Mesodermal cell (in vitro differentiated cells): ENCODE data around the gene ARHGAP15.

Source experiments
- H3K27ac ChIP-seq: 2 replicates; pipeline ENCODE4 v1.7.0; 2013; ENCODE audit warnings: mild to moderate bottlenecking, low read depth, low read length, moderate library complexity; ENCODE audit not compliant: severe bottlenecking
- H3K36me3 ChIP-seq: 2 replicates; pipeline ENCODE4 v1.7.1; 2013; ENCODE audit warnings: mild to moderate bottlenecking, low read length, moderate library complexity; ENCODE audit not compliant: control insufficient read depth, insufficient read depth
- H3K4me1 ChIP-seq: one replicate; pipeline ENCODE4 v1.7.1; 2013; ENCODE audit warnings: mild to moderate bottlenecking, low read length; ENCODE audit not compliant: insufficient read depth, control insufficient read depth, poor library complexity, severe bottlenecking
- H3K4me3 ChIP-seq: 2 replicates; pipeline ENCODE4 v1.7.0; 2013; ENCODE audit warnings: low read length, control low read depth, mild to moderate bottlenecking; ENCODE audit not compliant: insufficient read depth, poor library complexity, severe bottlenecking; ENCODE audit errors: extremely low read depth
- H3K9me3 ChIP-seq: 2 replicates; pipeline ENCODE4 v1.7.1; 2013; ENCODE audit warnings: mild to moderate bottlenecking, low read length, moderate library complexity; ENCODE audit not compliant: control insufficient read depth
- WGBS, 2 experiments: methylation state at CpG; one replicate each; pipeline ENCODE4 v1.1.5; 2013; ENCODE audit warnings: missing lambda C conversion rate in 2 of 2; ENCODE audit not compliant: insufficient coverage in 2 of 2; 5-methylcytosine and 5-hydroxymethylcytosine counted together

ARHGAP15 gene

DNA sequence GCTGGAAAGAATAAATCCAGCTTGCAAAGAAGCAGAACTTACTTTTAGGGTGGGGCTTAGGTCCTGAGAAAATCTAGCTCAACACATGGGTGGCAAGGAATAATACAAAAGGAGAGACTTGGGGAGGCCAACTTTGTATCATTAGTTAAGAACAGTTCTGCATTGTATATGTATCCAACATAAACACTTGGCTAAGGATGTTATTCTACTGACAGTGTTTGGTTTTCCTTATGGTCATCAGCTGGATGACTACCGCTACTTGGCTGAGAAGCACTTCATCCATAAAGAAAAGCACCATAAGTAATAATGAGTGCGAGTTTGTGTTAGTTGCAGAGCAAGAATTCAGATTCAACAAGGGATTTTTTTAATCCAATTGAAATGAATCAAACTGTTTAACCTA lies 614.9 kb downstream of the ARHGAP15 start:
- Histone ChIP-seq H3K27ac (no peak overlapping the region), H3K9me3 (no peaks in the 10 kb centered on the region), H3K36me3 (no peaks in the 10 kb centered on the region), H3K4me3 (no peak overlapping the region), H3K4me1 (no peaks in the 10 kb centered on the region)
- WGBS, 2 experiments, result no CpG with 5 or more reads among the region's 2 CpGs

DNA sequence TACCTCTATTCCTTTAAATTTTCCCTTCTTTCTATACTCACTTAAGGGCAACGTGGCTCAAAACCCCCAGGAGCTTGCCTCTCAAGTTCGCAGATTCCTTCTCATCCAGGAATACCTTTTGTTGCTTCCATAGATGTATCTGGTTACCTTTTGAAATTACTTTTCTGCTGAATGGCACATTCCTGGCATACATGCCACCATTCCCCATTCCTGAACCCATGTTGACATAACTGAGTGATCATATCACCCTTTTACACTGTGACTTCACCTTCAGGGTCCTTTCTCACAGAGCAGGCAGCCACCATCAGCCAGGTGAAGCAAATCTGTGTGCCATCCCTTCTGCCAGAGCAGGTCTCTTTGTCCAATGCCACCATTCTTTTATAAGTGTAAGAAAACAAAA lies 615.8 kb downstream of the ARHGAP15 start:
- Histone ChIP-seq H3K36me3 (no peaks in the 10 kb centered on the region), H3K4me3 (no peak overlapping the region), H3K9me3 (no peaks in the 10 kb centered on the region), H3K4me1 (no peaks in the 10 kb centered on the region), H3K27ac (no peak overlapping the region)
- 40 to 61% methylated on average over 1 to 2 of the region's 2 CpGs for WGBS, 2 experiments

- H3K36me3 ChIP-seq, result no peaks in the 10 kb centered on the region
- H3K4me1 ChIP-seq, result no peaks in the 10 kb centered on the region
- no CpG with 5 or more reads among the region's 1 CpG for WGBS, 2 experiments
- H3K27ac ChIP-seq, result no peak overlapping the region
- no peak overlapping the region for H3K4me3 ChIP-seq
- no peaks in the 10 kb centered on the region for H3K9me3 ChIP-seq
Measured at GRCh38 chr2:143754742-143755141, 625.5 kb downstream of the ARHGAP15 start.

DNA sequence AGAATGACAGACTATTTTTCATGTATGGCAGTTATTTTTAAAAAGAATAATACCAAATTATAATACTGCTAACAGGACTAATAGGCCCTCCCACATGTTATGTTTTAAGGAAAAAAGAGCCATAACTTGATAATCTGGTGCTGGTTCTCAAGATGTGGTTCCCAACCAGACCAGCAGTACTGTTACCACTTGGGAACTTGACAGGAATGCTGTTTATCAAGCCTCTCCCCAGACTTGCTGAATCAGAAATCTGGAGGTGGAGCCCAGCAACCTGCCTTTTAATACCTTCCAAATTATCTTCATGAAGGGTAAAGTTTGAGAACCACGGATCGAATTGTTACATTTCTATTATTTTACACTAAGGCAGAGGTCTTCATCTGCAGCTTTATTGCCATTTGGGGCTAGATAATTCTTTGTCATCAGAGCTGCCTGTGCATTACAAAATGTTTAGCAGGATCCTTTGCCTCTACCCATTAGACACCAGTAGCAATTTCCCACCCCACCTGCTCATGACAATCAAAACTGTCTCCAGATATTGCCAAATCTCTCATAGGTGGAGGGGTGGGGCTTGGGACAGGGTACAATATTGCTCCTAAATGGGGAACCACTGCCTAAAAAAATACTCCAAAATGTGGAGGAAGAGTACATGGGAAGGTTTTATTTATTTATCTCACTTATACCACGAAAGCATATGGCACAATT lies 629.6 kb downstream of the ARHGAP15 start:
- no peaks in the 10 kb centered on the region for H3K4me1 ChIP-seq
- H3K36me3 ChIP-seq, result no peaks in the 10 kb centered on the region
- no peak overlapping the region for H3K4me3 ChIP-seq
- WGBS, 2 experiments, result 63% methylated on average over 2 of the region's 3 CpGs; no CpG with 5 or more reads in 1 of the 2 experiments
- H3K27ac ChIP-seq, result no peak overlapping the region
- H3K9me3 ChIP-seq, result no peaks in the 10 kb centered on the region

- 33 to 40% methylated on average over 6 of the region's 6 CpGs for WGBS, 2 experiments
- Histone ChIP-seq H3K4me3 (no peak overlapping the region), H3K36me3 (no peaks in the 10 kb centered on the region), H3K9me3 (no peaks in the 10 kb centered on the region), H3K27ac (no peak overlapping the region), H3K4me1 (no peaks in the 10 kb centered on the region)
Measured at GRCh38 chr2:143759455-143759854, 630.2 kb downstream of the ARHGAP15 start.

DNA sequence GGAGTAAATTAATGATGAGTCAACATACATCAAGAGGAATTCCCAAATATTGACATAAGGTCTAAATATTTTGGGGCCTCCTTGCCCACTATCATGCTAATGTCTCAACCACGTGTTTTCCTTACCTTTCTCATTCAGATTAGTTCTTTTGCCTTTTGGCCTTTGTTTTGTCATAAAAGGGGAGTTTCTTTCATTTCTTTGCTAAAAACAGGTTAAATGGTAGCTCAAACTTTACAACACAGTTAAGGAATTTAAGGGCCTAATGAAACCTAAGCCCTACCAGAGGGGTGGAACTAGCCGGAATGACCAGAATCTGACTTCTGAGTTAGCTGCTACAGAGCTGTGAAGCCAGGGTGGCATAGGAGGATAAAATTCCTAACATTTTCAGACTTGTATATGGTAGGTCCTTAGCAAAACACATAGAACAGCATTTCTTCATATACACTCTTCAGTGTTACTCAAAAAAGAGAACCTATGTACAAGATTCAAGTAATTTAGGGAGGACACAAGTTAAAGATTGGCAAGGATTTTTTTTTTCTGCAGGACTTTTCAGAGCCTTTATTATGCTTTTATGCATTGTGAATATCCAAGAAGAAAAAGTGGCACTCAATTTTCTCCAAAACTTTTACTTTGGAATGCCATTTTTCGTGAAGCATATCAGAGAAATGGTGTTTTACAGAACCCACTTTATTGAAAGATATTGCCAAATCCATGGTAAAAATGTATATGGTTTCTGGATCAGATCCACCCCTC lies 633.1 kb downstream of the ARHGAP15 start:
- no CpG with 5 or more reads among the region's 3 CpGs for WGBS, 2 experiments
- Histone ChIP-seq H3K27ac (no peak overlapping the region), H3K9me3 (no peaks in the 10 kb centered on the region), H3K4me3 (no peak overlapping the region), H3K36me3 (no peaks in the 10 kb centered on the region), H3K4me1 (no peaks in the 10 kb centered on the region)

- H3K27ac ChIP-seq, result no peak overlapping the region
- WGBS, 2 experiments, result 72 to 85% methylated on average over 3 of the region's 4 CpGs
- no peaks in the 10 kb centered on the region for H3K36me3 ChIP-seq
- no peaks in the 10 kb centered on the region for H3K4me1 ChIP-seq
- H3K9me3 ChIP-seq, result no peaks in the 10 kb centered on the region
- no peak overlapping the region for H3K4me3 ChIP-seq
Measured at GRCh38 chr2:143764261-143764660, 635.0 kb downstream of the ARHGAP15 start.

GRCh38 chr2:143764706-143765105 lies 635.5 kb downstream of the ARHGAP15 start:
- Histone ChIP-seq H3K27ac (no peak overlapping the region), H3K9me3 (no peaks in the 10 kb centered on the region)

GRCh38 chr2:143768991-143769390 lies 639.8 kb downstream of the ARHGAP15 start:
- H3K27ac ChIP-seq, result no peak overlapping the region
- no peaks in the 10 kb centered on the region for H3K4me1 ChIP-seq
- no CpG with 5 or more reads among the region's 1 CpG for WGBS, 2 experiments
- H3K4me3 ChIP-seq, result no peak overlapping the region
- H3K9me3 ChIP-seq, result no peaks in the 10 kb centered on the region
- H3K36me3 ChIP-seq, result no peaks in the 10 kb centered on the region

More at GRCh38 chr2:143764706-143765105, 635.5 kb downstream of the ARHGAP15 start:
- no peak overlapping the region for H3K4me3 ChIP-seq
- no peaks in the 10 kb centered on the region for H3K36me3 ChIP-seq
- H3K4me1 ChIP-seq, result no peaks in the 10 kb centered on the region

- 70 to 78% methylated on average over 4 to 5 of the region's 6 CpGs for WGBS, 2 experiments
- no peaks in the 10 kb centered on the region for H3K36me3 ChIP-seq
- H3K9me3 ChIP-seq, result no peaks in the 10 kb centered on the region
- no peak overlapping the region for H3K27ac ChIP-seq
- no peak overlapping the region for H3K4me3 ChIP-seq
- H3K4me1 ChIP-seq, result no peaks in the 10 kb centered on the region
Measured at GRCh38 chr2:143771939-143772338, 642.7 kb downstream of the ARHGAP15 start.
